GM20431 (cell line): ENCODE data around the gene PABPC1L.

Source experiments
- in situ Hi-C: fragments of 300-500 bp; cut with MseI, MboI; formaldehyde crosslinking; loops from one replicate; pipeline ENCODE4 v1.15.0; 2020; ENCODE audit warnings: low sequenced_read_pairs; ENCODE audit not compliant: unreplicated experiment

Gene PABPC1L

DNA sequence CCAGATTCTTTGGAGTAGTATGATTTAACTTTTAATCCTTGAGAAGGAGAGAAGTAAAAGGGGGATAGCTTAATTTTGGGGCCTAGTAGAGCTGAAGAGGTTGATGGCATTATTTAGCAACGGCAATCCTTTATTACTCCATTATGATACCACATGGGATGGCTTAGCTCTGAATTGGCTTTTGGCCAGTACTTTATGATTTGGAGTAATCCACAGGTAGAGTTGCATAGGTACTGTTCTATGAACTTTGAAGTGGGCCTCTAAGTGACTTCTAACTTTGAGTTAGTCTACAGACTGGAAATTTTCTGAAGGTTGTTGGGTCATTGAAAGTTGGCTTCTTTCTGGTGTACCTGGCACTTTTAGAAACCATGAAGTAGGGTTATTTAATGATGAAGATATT is 12.7 kb upstream of the PABPC1L start:
- in situ Hi-C loops = no loop called here

DNA sequence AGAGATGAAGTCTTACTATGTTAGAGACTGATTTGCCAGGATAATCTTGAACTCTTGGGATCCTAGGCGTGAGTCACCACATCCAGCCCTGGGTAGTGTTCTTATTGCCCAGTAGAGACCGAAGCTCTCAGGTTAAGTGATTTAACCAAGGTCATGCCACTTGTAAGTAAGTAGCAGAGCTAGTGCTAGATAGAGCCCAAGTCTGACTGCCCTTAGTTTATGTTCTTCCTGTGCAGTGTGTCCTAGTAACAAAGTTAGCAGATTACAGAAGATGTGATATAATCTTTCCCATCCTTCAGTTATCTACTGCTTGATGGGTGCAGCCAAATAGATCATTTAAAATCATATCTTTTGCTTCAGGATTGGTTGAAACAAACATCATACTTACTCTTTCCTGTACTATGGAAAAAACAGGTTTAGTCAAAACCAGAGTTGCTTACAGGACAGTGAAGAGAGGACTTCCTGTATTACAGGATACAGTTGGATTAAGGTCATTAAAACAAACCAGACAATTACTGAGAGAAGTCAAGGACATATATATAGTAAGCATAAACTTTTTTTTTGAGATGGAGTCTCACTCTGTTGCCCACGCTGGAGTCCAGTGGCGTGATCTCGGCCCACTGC is 9.5 kb upstream of the PABPC1L start:
- in situ Hi-C loops = no loop called here

DNA sequence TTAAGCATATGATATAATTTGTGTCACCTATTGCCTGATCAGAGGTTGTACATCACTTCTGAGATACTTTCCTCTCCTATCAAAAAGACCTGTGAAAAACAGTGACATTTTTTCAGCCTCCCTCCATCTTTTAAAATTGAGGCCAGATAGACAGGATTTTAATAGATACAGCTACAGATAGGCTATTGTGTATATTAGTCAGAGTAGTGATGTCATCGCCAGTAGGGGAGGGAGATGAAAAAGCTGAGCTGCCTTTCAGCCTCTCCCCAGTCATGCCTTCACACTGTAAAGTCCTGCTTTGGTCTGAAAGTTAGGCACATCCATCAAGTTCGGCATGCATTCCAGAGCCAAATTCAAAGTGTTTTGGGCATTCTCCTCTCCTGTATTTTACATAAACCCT is 7.9 kb upstream of the PABPC1L start:
- in situ Hi-C loops = no loop called here

DNA sequence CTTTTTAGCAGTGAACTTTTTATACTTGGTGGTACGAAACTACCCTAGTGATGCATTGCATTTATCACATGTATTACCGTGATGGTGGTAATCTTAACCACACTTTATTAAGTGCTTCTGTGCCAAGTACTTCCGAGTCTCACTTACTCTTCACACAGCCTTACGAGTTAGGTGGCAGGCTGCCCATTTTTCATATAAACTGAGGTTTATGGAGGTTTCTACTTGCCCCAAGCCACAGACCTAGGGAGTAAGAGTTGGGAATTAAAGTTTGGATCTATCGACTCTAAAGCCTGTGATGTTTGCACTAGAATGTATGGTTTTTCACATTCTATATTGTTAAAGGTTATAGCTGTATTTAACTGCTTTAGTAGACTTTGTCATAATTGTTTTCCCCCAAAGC is 5.5 kb upstream of the PABPC1L start:
- in situ Hi-C loops = no loop called here

DNA sequence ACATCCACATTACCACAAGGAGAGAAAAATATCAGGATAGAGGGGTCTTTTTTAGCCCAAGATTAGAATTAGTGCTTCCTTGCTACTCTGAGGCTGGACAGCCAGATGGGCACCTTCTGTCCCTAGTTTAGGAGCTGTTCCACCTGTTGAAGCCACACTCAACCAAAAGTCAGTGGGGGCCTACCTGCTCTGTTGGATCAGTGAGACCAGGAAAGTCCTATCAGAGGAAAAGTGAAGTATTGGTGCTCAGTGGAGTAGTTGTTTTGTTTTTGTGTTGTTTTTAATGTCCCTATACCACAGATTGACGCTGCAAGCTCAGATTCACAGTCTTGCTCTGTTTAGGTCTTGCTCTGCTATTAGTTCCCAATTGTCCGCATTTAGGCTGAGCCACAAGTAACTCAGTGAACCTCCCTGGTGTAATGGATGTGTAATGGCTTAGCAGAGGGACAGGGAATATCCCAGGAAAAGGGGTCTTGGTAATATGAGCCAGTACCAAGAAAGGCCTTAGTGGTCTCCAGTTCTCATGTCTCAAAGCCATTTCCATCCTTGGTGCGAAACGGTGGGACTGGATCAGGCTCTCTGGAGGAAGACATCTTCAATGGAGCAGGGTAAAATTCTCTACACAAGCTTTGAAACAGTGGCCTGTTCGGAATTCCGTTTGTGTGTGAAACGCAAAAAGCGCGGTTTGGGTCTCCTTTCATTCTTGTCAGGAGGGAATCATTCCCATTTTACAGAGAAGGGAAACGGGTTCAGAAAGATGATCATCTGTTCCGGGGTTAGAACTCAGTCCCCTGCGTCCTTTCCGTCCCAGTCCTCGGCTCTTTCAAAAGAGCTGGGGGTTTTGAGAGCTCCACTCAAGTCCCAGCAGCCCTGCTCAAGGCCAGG is 631 bp upstream of the PABPC1L start:
- in situ Hi-C loops = no loop called here

DNA sequence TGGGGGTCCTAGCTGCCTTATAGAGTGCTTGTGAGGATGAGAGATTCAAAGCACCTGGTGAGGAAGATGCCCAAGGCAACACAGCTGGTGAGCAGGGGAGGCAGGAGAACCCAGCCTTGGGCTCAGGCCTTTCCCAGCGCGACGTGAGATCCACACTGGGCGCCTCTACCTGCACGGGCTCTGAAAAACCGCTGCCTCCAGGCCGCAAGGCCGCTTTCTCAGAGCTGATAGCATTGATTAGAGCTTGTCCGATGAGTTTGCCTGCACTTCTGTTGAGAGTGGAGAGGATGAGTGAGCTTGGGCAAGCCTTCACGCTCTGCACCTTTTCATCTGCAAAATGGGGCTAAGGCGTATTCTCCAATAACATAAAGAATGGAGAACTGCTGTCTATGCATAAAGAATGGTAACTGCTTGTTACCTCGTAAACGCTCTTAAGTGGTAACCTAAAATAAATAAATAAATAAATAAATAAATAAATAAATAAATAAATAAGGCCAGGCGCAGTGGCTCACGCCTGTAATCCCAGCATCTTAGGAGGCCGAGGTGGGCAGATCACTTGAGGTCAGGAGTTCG is 916 bp downstream of the PABPC1L start:
- in situ Hi-C loops = no loop called here

DNA sequence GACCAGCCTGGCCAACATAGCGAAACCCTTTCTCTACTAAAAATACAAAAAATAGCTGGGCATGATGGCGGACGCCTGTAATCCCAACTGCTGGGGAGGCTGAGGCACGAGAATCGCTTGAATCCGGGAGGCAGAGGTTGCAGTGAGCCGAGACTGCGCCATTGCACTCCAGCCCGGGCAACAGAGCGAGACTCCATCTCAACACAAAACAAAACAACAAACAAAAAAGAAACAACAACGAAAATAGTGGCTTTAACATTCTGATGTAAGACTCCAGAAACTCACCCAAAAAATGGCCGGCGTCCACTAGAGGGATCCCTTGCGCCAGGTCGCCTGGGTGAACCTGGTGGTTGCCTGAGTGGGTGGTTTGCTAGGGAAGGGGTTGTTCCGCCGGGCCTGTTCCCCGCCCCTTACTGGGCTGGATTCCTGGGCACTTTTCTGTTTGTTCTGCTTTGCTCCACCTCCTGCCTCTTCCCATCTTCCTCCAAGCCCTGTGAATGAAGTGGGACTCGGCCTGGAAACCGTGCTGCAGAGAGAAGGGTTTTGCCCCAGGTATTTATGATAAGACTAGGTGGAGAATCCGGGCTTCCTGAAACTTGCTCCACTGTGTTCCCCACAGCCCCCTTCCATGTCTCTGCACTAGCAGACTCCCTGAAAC is 1.5 kb downstream of the PABPC1L start:
- in situ Hi-C loops = no loop called here

DNA sequence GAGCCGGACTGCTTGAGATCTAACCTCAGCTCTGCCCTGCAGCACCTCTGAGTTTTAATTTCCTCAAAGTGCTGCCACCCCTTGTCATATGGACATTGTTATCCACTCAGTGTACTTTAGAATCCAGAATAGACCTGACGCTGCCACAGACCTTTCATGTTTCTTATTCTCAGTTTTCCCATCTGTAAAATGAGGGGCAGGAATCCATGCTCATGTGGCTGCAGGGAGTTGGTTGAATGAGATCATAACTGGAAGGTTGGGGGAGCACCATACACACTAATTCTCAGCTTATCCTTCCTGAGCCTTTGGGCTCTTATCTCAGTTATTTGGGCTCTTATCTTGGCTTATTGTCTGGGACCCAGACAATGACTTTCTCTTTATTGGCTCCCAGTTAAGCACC is 2.3 kb downstream of the PABPC1L start:
- in situ Hi-C loops = no loop called here

DNA sequence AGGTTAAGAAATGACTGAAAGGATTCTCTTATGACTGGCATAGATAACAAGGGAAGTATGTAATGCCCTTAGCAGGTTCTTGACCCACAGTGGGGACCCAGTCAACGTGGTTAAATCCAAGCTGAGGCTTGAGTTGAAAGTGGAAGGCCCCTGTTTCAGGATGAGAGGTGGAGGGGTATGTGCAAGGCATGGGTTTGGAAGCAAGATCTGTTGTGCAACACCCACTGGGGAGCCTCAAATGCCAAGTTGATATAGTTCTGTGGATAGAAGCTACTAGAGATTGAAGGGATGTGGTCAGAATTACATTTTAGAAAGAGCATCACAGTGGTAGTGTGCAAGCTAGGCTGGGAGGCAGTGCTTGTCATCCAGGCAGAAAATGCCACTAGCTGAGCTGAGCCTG is 5.1 kb downstream of the PABPC1L start:
- in situ Hi-C loops = no loop called here

DNA sequence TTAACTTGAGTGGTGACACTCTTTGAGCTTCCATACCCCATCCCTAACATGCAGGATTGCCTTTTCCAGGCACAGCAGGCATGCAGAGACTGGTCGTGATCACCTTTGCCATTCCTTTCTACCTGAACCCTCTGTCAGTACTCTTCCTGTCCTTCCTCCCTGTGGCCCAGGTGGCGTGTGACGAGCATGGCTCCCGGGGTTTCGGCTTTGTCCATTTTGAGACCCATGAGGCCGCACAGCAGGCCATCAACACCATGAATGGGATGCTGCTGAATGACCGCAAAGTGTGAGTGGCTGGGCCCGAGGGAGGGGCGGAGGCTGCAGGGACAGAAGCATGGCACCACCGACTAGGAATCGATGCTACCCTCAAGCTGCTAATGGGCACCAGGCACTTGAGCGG is 6.7 kb downstream of the PABPC1L start:
- in situ Hi-C loops = no loop called here

DNA sequence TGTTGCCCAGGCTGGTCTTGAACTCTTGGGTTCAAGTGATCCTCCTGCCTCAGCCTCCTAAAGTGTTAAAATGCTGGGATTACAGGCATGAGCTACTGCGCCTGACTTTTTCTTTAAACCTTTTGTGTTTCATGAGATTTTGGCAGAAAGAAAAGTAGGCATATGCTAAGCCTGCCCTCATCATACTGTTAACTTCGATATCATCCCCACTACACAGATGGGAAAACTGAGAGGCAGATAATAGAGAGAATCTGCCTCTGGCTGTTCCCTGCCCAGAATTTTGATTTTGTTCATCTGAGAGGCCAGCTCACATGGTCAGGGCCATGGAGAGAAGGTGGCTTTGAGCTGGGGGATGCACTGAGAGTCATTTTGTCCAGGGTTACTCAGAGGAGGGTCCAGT is 7.5 kb downstream of the PABPC1L start:
- in situ Hi-C loops = no loop called here

DNA sequence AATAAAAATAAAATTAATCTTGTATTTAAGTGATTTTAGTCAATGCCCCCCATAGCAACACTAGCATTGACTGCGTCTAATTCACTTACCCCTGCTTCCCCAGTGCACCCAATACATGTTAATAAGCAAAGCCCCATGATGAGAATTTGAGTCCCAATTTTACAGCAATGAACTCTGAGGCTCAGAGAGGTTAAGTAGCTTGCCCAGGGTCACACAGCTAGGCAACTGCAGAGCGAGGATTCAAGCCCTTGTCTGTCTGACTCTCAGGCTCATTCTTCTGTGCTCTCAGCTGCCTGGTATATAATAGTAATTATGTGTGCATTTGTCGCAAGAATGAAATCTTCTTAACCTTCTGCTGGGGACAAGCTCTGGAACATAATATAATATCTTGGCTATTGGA is 8.5 kb downstream of the PABPC1L start:
- in situ Hi-C loops = no loop called here

DNA sequence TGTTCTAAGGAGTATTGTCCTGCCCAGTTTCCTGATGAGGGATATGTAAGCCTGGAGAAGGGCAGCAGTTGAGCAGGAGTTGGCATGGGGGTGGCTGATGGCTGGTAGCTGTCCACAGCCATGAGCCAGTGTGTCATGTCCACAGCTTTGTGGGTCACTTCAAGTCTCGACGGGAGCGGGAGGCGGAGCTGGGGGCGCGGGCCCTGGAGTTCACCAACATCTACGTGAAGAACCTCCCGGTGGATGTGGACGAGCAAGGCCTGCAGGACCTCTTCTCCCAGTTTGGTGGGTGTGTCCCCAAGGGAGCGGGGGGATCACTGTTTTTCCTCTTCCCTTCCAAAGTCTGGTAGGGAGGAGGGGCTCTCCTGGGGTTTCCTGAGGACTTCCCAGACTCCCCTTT is 8.9 kb downstream of the PABPC1L start:
- in situ Hi-C loops = no loop called here

DNA sequence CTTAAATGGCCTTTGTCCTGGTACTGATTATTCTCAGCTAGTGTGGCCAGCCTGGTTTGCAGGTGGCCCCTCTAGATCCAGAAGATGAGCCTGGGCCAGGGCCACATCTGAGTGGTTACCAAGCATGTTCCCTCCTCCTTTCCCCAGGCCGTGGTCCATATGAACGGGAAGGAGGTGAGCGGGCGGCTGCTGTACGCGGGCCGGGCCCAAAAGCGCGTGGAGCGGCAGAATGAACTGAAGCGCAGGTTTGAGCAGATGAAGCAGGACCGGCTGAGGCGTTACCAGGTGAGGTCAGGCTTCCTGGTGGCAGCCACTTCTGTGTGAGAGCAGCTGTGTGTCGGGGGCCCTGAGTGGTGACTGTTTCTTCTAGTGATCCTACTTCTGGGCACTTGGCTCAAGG is 11.6 kb downstream of the PABPC1L start:
- in situ Hi-C loops = no loop called here

DNA sequence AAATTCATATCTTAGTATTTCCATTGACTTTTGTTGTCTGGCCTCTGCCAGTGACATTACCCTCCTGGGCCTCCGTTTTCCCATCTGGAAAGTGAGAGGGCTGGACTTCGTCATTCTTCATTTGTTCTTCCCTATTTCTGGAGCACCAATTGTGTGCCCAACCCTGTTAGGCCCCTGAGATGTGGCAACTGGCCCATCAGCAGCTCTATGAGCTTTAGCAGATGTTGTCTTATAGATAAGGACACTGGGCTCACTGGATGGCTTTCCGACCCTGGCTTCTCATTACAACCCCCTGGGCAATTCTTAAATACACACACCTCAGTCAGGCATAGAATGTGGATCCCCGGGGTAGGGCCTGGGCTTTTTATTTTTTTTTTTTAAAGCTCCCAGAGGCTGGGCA is 14.7 kb downstream of the PABPC1L start:
- in situ Hi-C loops = no loop called here

DNA sequence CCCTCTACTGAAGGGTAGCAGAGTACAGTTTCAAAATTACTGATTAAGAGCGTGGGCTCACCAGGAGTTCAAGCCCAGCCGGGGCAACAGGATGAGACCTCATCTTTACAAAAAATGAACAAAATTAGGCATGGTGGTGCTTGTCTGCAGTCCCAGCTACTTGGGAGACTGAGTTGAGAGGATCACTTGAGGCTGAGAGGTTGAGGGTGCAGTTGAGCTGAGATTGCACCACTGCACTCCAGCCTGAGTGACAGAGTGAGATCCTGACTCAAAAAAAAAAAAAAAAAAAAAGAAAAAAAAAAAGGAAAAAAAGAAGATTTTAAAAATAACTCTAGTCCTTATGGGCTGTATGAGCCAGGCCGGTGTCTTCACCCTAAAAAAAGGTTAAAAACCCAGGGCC is 18.7 kb downstream of the PABPC1L start:
- in situ Hi-C loops = no loop called here

DNA sequence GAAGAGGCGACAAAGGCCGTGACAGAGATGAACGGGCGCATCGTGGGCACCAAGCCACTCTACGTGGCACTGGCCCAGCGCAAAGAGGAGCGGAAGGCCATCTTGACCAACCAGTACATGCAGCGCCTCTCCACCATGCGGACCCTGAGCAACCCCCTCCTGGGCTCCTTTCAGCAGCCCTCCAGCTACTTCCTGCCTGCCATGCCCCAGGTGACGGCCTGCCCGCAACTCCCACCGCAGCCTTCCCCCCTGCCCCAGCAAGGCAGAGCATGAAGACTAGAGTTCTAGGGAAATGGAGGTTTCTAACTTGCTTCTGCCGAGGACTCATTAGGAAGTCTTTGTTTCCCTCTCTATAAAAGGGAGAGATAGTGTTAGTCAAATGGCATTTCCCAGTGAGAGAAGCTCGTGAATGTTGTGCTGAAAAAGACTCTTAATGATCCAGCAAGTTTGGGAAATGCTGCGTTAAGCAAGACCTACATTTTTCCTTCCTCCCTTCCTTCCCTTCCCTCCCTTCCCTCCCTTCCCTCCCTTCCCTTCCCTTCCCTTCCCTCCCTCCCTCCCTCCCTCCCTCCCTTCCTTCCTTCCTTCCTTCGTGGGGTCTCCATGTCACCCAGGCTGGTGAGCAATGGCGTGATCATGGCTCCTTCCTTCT is 20.8 kb downstream of the PABPC1L start:
- in situ Hi-C loops = no loop called here

DNA sequence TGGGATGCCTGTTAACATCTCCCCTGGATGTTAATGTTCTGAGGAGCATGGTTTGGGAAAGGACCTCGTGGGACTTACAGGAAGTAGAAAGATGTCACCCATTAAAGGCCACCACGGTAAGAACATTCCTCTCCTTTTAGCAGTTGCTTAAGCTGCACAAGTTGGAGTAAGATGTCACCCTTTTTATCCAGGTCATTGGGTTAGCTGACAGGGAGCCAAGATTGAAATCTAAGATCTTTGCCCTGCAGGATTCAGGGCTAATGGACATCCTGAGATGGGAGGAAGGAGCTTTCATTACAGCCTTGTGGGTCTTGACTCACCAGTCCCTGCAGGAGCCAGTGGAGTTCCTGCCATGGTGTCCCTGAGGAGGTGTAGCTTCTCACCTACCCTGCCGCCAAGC is 22.1 kb downstream of the PABPC1L start:
- in situ Hi-C loops = no loop called here

DNA sequence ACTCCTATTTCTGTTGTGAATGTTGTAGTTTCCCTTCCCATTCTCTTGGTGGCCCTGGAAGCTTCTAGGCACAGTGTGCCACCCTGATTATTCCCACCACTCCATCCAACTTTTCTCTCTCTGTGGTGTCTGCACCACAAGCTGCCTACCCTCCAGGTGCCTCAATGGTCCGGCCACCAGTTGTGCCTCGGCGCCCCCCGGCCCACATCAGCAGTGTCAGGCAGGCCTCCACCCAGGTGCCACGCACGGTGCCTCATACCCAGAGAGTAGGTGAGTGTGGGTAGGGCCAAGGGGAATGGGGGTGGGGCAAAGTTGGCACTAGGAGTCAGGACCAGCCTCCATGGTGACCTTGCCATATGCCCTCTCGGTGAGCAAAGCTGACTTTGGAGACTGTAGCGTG is 23.1 kb downstream of the PABPC1L start:
- in situ Hi-C loops = no loop called here

DNA sequence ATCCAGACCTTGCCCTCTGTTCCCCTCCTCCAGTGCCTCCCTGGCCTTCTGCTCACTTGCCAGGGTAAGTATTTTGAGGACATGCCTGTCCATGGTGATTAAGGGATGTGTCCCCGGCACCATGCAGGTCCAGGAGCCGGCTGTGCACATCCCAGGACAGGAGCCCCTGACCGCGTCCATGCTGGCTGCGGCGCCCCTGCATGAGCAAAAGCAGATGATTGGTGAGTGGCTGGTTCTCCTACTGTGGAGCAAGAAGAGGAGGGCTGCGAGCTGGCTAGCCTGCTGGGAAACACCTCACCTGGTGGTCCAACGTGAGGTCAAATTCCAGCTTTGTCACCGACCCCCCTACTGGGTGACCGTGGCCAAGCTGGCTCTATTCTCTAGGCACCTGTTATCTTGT is 26.6 kb downstream of the PABPC1L start:
- in situ Hi-C loops = no loop called here

DNA sequence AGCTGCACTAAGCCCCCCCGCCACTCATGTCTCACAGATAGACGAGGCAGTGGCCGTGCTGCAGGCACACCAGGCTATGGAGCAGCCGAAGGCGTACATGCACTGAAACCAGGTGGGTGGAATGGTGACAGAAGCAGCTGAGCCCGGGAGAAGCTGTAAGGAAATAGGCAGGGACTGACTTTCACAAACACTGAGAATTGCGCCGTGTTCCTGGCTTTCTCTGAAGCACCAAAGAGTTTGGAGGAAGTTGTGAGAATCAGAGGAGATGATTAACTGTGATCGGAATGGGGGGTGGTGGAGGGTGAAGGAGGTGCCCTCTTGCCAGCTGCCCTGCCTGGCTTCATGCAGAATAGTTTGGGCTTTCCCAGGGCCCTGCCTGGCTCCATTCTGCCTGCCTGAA is 28.8 kb downstream of the PABPC1L start:
- in situ Hi-C loops = no loop called here
